ENCODE results near the gene ADD2. TPM values are rescaled to one million over a fixed set of nuclear protein-coding genes. Genes with fewer than 3 reads are reported as not detected.

Gene ADD2
- total and polyA plus RNA-seq, 2 experiments from 2014 or later: not detected

- H4K20me1 ChIP-seq (ENCODE audit: insufficient read depth): no peaks in the 10 kb centered on the region
- in situ Hi-C loops (cut with MboI): no loop called here
- H3K4me1 ChIP-seq (ENCODE audit: insufficient read depth): no peaks in the 10 kb centered on the region
- WGBS, 2 experiments (ENCODE audit: low coverage in 1 of 2, low lambda C conversion rate in 2 of 2, missing lambda C conversion rate in 2 of 2): 58 to 62% methylated on average over 1 of the region's 1 CpG
- H3K9me3 ChIP-seq (ENCODE audit: low read depth): no peaks in the 10 kb centered on the region
- no peaks in the 10 kb centered on the region for H3K36me3 ChIP-seq (ENCODE audit: low read depth)
- no peak overlapping the region for H2AFZ ChIP-seq
- H3F3A ChIP-seq (ENCODE audit: insufficient read depth): no peaks in the 10 kb centered on the region
- no peak overlapping the region for H3K4me3 ChIP-seq
- H3K4me2 ChIP-seq (ENCODE audit: unreplicated experiment): no peak overlapping the region
- TF ChIP-seq EZH2 (IDR thresholded peaks at IDR 0.05; ENCODE audit: insufficient read depth, poor library complexity, severe bottlenecking) (no peak), EZH2phosphoT487 (IDR thresholded peaks at IDR 0.05; ENCODE audit: insufficient read depth, low read depth) (no peak)
- no peak overlapping the region for H3K9ac ChIP-seq
- no peaks in the 10 kb centered on the region for H3K79me2 ChIP-seq (ENCODE audit: insufficient read depth)
- no peak overlapping the region for H3K27ac ChIP-seq
- H3K9me2 ChIP-seq (ENCODE audit: insufficient read depth): no peaks in the 10 kb centered on the region
- H3K27me3 ChIP-seq (replicated peaks; ENCODE audit: insufficient read depth): no peaks in the 10 kb centered on the region
- no peak for DNase-seq
These were observed 60.3 kb downstream of the ADD2 start for GRCh38 chr2:70707706-70708105.

GRCh38 chr2:70706026-70706795, 61.8 kb downstream of the ADD2 start:
- H3K79me2 ChIP-seq (ENCODE audit: insufficient read depth): no peaks in the 10 kb centered on the region
- H4K20me1 ChIP-seq (ENCODE audit: insufficient read depth): no peaks in the 10 kb centered on the region
- in situ Hi-C loops (cut with MboI): no loop called here
- no peaks in the 10 kb centered on the region for H3K4me1 ChIP-seq (ENCODE audit: insufficient read depth)
- H3K9ac ChIP-seq: no peak overlapping the region
- H3K36me3 ChIP-seq (ENCODE audit: low read depth): no peaks in the 10 kb centered on the region
- no peaks in the 10 kb centered on the region for H3K9me3 ChIP-seq (ENCODE audit: low read depth)
- H3F3A ChIP-seq (ENCODE audit: insufficient read depth): no peaks in the 10 kb centered on the region
- no peak for TF ChIP-seq EZH2 (IDR thresholded peaks at IDR 0.05; ENCODE audit: insufficient read depth, poor library complexity, severe bottlenecking)
- TF ChIP-seq EZH2phosphoT487 (IDR thresholded peaks at IDR 0.05; ENCODE audit: insufficient read depth, low read depth): no peak
- DNase-seq: no peak
- no peaks in the 10 kb centered on the region for H3K9me2 ChIP-seq (ENCODE audit: insufficient read depth)
- no peaks in the 10 kb centered on the region for H3K27me3 ChIP-seq (replicated peaks; ENCODE audit: insufficient read depth)
- no peak overlapping the region for H3K4me2 ChIP-seq (ENCODE audit: unreplicated experiment)
- no peak overlapping the region for H3K4me3 ChIP-seq
- 90 to 93% methylated on average over 33 to 36 of the region's 36 CpGs for WGBS, 2 experiments (ENCODE audit: low coverage in 1 of 2, low lambda C conversion rate in 2 of 2, missing lambda C conversion rate in 2 of 2)
- H2AFZ ChIP-seq: no peak overlapping the region
- no peak overlapping the region for H3K27ac ChIP-seq

GRCh38 chr2:70705160-70705850, 62.7 kb downstream of the ADD2 start:
- Histone ChIP-seq H3F3A (ENCODE audit: insufficient read depth) (no peaks in the 10 kb centered on the region), H3K27ac (no peak overlapping the region), H3K36me3 (ENCODE audit: low read depth) (no peaks in the 10 kb centered on the region), H3K4me1 (ENCODE audit: insufficient read depth) (no peaks in the 10 kb centered on the region), H2AFZ (no peak overlapping the region), H3K9me2 (ENCODE audit: insufficient read depth) (no peaks in the 10 kb centered on the region), H3K4me3 (no peak overlapping the region), H3K79me2 (ENCODE audit: insufficient read depth) (no peaks in the 10 kb centered on the region), H3K9me3 (ENCODE audit: low read depth) (no peaks in the 10 kb centered on the region), H3K9ac (no peak overlapping the region), H4K20me1 (ENCODE audit: insufficient read depth) (no peaks in the 10 kb centered on the region), H3K4me2 (ENCODE audit: unreplicated experiment) (no peak overlapping the region), H3K27me3 (replicated peaks; ENCODE audit: insufficient read depth) (no peaks in the 10 kb centered on the region)
- in situ Hi-C loops (cut with MboI): no loop called here
- TF ChIP-seq EZH2phosphoT487 (IDR thresholded peaks at IDR 0.05; ENCODE audit: insufficient read depth, low read depth): no peak
- TF ChIP-seq EZH2 (IDR thresholded peaks at IDR 0.05; ENCODE audit: insufficient read depth, poor library complexity, severe bottlenecking): no peak
- 81 to 83% methylated on average over 8 of the region's 8 CpGs for WGBS, 2 experiments (ENCODE audit: low coverage in 1 of 2, low lambda C conversion rate in 2 of 2, missing lambda C conversion rate in 2 of 2)
- no peak for DNase-seq

GRCh38 chr2:70703900-70704549, 64.0 kb downstream of the ADD2 start:
- no peak overlapping the region for H3K4me2 ChIP-seq (ENCODE audit: unreplicated experiment)
- no peaks in the 10 kb centered on the region for H4K20me1 ChIP-seq (ENCODE audit: insufficient read depth)
- no peak overlapping the region for H3K4me3 ChIP-seq
- no peaks in the 10 kb centered on the region for H3K36me3 ChIP-seq (ENCODE audit: low read depth)
- no peaks in the 10 kb centered on the region for H3F3A ChIP-seq (ENCODE audit: insufficient read depth)
- DNase-seq: peak; percentile 85
- no peaks in the 10 kb centered on the region for H3K9me3 ChIP-seq (ENCODE audit: low read depth)
- H3K27me3 ChIP-seq (replicated peaks; ENCODE audit: insufficient read depth): no peaks in the 10 kb centered on the region
- peak overlapping the region; percentile 46 for H2AFZ ChIP-seq
- no peak overlapping the region for H3K9ac ChIP-seq
- no peaks in the 10 kb centered on the region for H3K4me1 ChIP-seq (ENCODE audit: insufficient read depth)
- H3K79me2 ChIP-seq (ENCODE audit: insufficient read depth): no peaks in the 10 kb centered on the region
- no peak overlapping the region for H3K27ac ChIP-seq
- WGBS, 2 experiments (ENCODE audit: low coverage in 1 of 2, low lambda C conversion rate in 2 of 2, missing lambda C conversion rate in 2 of 2): 5% methylated on average over 9 of the region's 9 CpGs
- no peaks in the 10 kb centered on the region for H3K9me2 ChIP-seq (ENCODE audit: insufficient read depth)
- in situ Hi-C loops (cut with MboI): no loop called here
- no peak for TF ChIP-seq EZH2 (IDR thresholded peaks at IDR 0.05; ENCODE audit: insufficient read depth, poor library complexity, severe bottlenecking)
- TF ChIP-seq EZH2phosphoT487 (IDR thresholded peaks at IDR 0.05; ENCODE audit: insufficient read depth, low read depth): no peak

Measured in GM23248 (cell line).